HepG2 (cell line): Measurements from ENCODE around the gene DPEP3. TPM values are rescaled to one million over a fixed set of nuclear protein-coding genes. Genes with fewer than 3 reads are reported as not detected.

ENCODE experiments used
- DR1 ChIP-seq: sonication (generic); formaldehyde crosslinking; IDR thresholded peaks from 2 replicates; pipeline ENCODE4 v1.8.0; 2021; ENCODE audit warnings: mild to moderate bottlenecking, missing genetic modification reagents, inconsistent platforms
- EED ChIP-seq: sonication (generic); formaldehyde crosslinking; IDR thresholded peaks from 2 replicates; pipeline ENCODE4 v1.5.0; 2020; ENCODE audit warnings: mild to moderate bottlenecking, missing genetic modification reagents
- GPN1 ChIP-seq: sonication (generic); formaldehyde crosslinking; IDR thresholded peaks from 2 replicates; pipeline ENCODE4 v1.5.1; 2020; ENCODE audit warnings: missing genetic modification reagents, borderline replicate concordance
- MED13 ChIP-seq: sonication (generic); formaldehyde crosslinking; IDR thresholded peaks from 2 replicates; pipeline ENCODE4 v1.5.0; 2020; ENCODE audit warnings: missing genetic modification reagents
- MIXL1 ChIP-seq: IDR thresholded peaks from 2 replicates; pipeline ENCODE4 v1.6.1; 2016
- NR2F6 ChIP-seq, 2 experiments: IDR thresholded peaks; 2 replicates each; pipeline ENCODE4 v1.6.1; 2016; ENCODE audit warnings: antibody characterized with exemption in 1 of 2, mild to moderate bottlenecking in 1 of 2
- NRL ChIP-seq: sonication (generic); formaldehyde crosslinking; IDR thresholded peaks from 2 replicates; pipeline ENCODE4 v1.5.0; 2020; ENCODE audit warnings: missing genetic modification reagents, mild to moderate bottlenecking, moderate library complexity, borderline replicate concordance
- RFXANK ChIP-seq: IDR thresholded peaks from 2 replicates; pipeline ENCODE4 v1.6.1; 2016
- SMAD3 ChIP-seq: sonication (generic); formaldehyde crosslinking; IDR thresholded peaks from 2 replicates; pipeline ENCODE4 v1.4.0; 2020; ENCODE audit warnings: missing genetic modification reagents
- U2AF1 ChIP-seq: fragments of 200-400 bp; formaldehyde crosslinking; optimal IDR thresholded peaks from 2 replicates; pipeline ENCODE3; 2017; ENCODE audit warnings: mild to moderate bottlenecking, low read depth, low read length
- YEATS2 ChIP-seq: sonication (generic); formaldehyde crosslinking; IDR thresholded peaks from 2 replicates; pipeline ENCODE4 v1.4.0; 2020; ENCODE audit warnings: missing genetic modification reagents, borderline replicate concordance
- ZBTB7A ChIP-seq: sonication (generic); formaldehyde crosslinking; IDR thresholded peaks from 2 replicates; pipeline ENCODE4 v1.8.0; 2022; ENCODE audit warnings: mild to moderate bottlenecking, missing genetic modification reagents
- ZNF264 ChIP-seq: sonication (generic); formaldehyde crosslinking; IDR thresholded peaks from 2 replicates; pipeline ENCODE4 v1.4.0; 2020; ENCODE audit warnings: missing genetic modification reagents
- ZNF7 ChIP-seq: IDR thresholded peaks from 2 replicates; pipeline ENCODE4 v1.6.1; 2016; ENCODE audit warnings: missing biosample characterization, missing genetic modification reagents
- ZNF749 ChIP-seq: sonication (generic); formaldehyde crosslinking; IDR thresholded peaks from 2 replicates; pipeline ENCODE4 v1.8.0; 2022; ENCODE audit warnings: mild to moderate bottlenecking, missing genetic modification reagents, moderate library complexity, borderline replicate concordance
- ZNF792 ChIP-seq: IDR thresholded peaks from 2 replicates; pipeline ENCODE4 v1.6.1; 2016
- ZNF879 ChIP-seq: sonication (generic); formaldehyde crosslinking; IDR thresholded peaks from 2 replicates; pipeline ENCODE4 v1.8.1; 2023; ENCODE audit warnings: missing genetic modification reagents
- polyA plus RNA-seq, 8 experiments: library from polyadenylated mRNA; depleted of rRNA in 3 of 8; stranded (reverse) in 7 of 8; unstranded in 1 of 8; fragments of >200 nt; fragmentation: Illumina TruSeq in 4 of 8; extraction: Trizol in 4 of 8; gene quantifications; 2 replicates each; pipeline versions ENCODE4 v1.2.1 to v1.2.3, GENCODE V29; 2011 to 2016; ENCODE audit warnings: low read depth in 4 of 8, missing spikeins in 1 of 8, mixed read lengths in 1 of 8; ENCODE audit not compliant: insufficient read depth in 1 of 8
- total RNA-seq, 5 experiments: library from RNA; depleted of rRNA; stranded (reverse); fragments of >200 nt; fragmentation: Illumina TruSeq; extraction: Trizol; gene quantifications; 2 replicates each; pipeline ENCODE4 v1.2.3, GENCODE V29; 2016; ENCODE audit warnings: low read depth in 1 of 5
- TF ChIP-seq, protein P1 (sequence below): sonication (generic); formaldehyde crosslinking; IDR thresholded peaks from 2 replicates; pipeline ENCODE4 v1.5.0; 2020; ENCODE audit warnings: mild to moderate bottlenecking, missing genetic modification reagents, borderline replicate concordance
- TF ChIP-seq, protein P2 (sequence below): sonication (generic); formaldehyde crosslinking; IDR thresholded peaks from 2 replicates; pipeline ENCODE4 v1.4.0; 2020; ENCODE audit warnings: missing genetic modification reagents, borderline replicate concordance

Gene DPEP3
- total and polyA plus RNA-seq, 2 of the 13 experiments (the other 11 are each of a cell fraction or from before 2014, with no cell fraction given) = not detected

- TF ChIP-seq, protein P1, sequence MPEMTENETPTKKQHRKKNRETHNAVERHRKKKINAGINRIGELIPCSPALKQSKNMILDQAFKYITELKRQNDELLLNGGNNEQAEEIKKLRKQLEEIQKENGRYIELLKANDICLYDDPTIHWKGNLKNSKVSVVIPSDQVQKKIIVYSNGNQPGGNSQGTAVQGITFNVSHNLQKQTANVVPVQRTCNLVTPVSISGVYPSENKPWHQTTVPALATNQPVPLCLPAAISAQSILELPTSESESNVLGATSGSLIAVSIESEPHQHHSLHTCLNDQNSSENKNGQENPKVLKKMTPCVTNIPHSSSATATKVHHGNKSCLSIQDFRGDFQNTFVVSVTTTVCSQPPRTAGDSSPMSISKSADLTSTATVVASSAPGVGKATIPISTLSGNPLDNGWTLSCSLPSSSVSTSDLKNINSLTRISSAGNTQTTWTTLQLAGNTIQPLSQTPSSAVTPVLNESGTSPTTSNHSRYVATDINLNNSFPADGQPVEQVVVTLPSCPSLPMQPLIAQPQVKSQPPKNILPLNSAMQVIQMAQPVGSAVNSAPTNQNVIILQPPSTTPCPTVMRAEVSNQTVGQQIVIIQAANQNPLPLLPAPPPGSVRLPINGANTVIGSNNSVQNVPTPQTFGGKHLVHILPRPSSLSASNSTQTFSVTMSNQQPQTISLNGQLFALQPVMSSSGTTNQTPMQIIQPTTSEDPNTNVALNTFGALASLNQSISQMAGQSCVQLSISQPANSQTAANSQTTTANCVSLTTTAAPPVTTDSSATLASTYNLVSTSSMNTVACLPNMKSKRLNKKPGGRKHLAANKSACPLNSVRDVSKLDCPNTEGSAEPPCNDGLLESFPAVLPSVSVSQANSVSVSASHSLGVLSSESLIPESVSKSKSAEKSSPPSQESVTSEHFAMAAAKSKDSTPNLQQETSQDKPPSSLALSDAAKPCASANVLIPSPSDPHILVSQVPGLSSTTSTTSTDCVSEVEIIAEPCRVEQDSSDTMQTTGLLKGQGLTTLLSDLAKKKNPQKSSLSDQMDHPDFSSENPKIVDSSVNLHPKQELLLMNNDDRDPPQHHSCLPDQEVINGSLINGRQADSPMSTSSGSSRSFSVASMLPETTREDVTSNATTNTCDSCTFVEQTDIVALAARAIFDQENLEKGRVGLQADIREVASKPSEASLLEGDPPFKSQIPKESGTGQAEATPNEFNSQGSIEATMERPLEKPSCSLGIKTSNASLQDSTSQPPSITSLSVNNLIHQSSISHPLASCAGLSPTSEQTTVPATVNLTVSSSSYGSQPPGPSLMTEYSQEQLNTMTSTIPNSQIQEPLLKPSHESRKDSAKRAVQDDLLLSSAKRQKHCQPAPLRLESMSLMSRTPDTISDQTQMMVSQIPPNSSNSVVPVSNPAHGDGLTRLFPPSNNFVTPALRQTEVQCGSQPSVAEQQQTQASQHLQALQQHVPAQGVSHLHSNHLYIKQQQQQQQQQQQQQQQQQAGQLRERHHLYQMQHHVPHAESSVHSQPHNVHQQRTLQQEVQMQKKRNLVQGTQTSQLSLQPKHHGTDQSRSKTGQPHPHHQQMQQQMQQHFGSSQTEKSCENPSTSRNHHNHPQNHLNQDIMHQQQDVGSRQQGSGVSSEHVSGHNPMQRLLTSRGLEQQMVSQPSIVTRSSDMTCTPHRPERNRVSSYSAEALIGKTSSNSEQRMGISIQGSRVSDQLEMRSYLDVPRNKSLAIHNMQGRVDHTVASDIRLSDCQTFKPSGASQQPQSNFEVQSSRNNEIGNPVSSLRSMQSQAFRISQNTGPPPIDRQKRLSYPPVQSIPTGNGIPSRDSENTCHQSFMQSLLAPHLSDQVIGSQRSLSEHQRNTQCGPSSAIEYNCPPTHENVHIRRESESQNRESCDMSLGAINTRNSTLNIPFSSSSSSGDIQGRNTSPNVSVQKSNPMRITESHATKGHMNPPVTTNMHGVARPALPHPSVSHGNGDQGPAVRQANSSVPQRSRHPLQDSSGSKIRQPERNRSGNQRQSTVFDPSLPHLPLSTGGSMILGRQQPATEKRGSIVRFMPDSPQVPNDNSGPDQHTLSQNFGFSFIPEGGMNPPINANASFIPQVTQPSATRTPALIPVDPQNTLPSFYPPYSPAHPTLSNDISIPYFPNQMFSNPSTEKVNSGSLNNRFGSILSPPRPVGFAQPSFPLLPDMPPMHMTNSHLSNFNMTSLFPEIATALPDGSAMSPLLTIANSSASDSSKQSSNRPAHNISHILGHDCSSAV (CRISPR knock-in tag) = no peak
- TF ChIP-seq ZBTB7A (CRISPR knock-in tag) (peak; percentile 78), YEATS2 (CRISPR knock-in tag) (peak; percentile 99), MED13 (CRISPR knock-in tag) (peak; percentile 64), ZNF879 (CRISPR knock-in tag) (no peak), ZNF749 (peak; percentile 86), EED (CRISPR knock-in tag) (peak; percentile 85; the same call in 1 of the 2 replicates), U2AF1 (peak; percentile 92), ZNF792 (CRISPR knock-in tag) (peak; percentile 89), SMAD3 (CRISPR knock-in tag) (peak; percentile 95), ZNF7 (CRISPR knock-in tag) (no peak; the same call in 1 of the 2 replicates), ZNF264 (CRISPR knock-in tag) (peak; percentile 29; the same call in 1 of the 2 replicates), RFXANK (peak; percentile 72; the same call in 1 of the 2 replicates), NRL (CRISPR knock-in tag) (peak; percentile 97), MIXL1 (CRISPR knock-in tag) (0 out of 2 replicates have a peak, but pooled peaks have one; percentile 70), DR1 (peak; percentile 73; the same call in 1 of the 2 replicates), GPN1 (CRISPR knock-in tag) (no peak), NR2F6 (IDR thresholded peaks at IDR 0.05) (peak; percentile 77; the same call in 1 of the 2 replicates), NR2F6 (CRISPR knock-in tag; IDR thresholded peaks at IDR 0.05) (peak; percentile 94)
- TF ChIP-seq, protein P2, sequence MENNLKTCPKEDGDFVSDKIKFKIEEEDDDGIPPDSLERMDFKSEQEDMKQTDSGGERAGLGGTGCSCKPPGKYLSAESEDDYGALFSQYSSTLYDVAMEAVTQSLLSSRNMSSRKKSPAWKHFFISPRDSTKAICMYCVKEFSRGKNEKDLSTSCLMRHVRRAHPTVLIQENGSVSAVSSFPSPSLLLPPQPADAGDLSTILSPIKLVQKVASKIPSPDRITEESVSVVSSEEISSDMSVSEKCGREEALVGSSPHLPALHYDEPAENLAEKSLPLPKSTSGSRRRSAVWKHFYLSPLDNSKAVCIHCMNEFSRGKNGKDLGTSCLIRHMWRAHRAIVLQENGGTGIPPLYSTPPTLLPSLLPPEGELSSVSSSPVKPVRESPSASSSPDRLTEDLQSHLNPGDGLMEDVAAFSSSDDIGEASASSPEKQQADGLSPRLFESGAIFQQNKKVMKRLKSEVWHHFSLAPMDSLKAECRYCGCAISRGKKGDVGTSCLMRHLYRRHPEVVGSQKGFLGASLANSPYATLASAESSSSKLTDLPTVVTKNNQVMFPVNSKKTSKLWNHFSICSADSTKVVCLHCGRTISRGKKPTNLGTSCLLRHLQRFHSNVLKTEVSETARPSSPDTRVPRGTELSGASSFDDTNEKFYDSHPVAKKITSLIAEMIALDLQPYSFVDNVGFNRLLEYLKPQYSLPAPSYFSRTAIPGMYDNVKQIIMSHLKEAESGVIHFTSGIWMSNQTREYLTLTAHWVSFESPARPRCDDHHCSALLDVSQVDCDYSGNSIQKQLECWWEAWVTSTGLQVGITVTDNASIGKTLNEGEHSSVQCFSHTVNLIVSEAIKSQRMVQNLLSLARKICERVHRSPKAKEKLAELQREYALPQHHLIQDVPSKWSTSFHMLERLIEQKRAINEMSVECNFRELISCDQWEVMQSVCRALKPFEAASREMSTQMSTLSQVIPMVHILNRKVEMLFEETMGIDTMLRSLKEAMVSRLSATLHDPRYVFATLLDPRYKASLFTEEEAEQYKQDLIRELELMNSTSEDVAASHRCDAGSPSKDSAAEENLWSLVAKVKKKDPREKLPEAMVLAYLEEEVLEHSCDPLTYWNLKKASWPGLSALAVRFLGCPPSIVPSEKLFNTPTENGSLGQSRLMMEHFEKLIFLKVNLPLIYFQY (CRISPR knock-in tag) = peak; percentile 98
Observed at GRCh38 chr16:68022728-68023537, 42.6 kb upstream of the DPEP3 start, which contains the start of the genes DDX28 and DUS2 (continued).
